ENCODE measurements around the gene MTAP. TPM values are rescaled to one million over a fixed set of nuclear protein-coding genes. Genes with fewer than 3 reads are reported as not detected.

Gene MTAP
- polyA plus RNA-seq, 1 experiment, result 14.2 TPM

DNA sequence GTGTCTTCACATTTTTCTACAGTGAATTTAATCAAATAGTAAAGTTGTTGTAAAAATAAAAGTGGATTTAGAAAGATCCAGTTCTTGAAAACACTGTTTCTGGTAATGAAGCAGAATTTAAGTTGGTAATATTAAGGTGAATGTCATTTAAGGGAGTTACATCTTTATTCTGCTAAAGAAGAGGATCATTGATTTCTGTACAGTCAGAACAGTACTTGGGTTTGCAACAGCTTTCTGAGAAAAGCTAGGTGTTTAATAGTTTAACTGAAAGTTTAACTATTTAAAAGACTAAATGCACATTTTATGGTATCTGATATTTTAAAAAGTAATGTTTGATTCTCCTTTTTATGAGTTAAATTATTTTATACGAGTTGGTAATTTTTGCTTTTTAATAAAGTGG lies 60.4 kb downstream of the MTAP start:
- POLR2A ChIA-PET, result no interaction called here
- peaks cover 5% of the 10 kb centered on the region; the same call in 1 of the 2 replicates for H3K36me3 ChIP-seq (ENCODE audit: control insufficient read depth, insufficient read depth, low read length)
- no peak for DNase-seq (ENCODE audit: low read depth)
- TF ChIP-seq, protein P1, sequence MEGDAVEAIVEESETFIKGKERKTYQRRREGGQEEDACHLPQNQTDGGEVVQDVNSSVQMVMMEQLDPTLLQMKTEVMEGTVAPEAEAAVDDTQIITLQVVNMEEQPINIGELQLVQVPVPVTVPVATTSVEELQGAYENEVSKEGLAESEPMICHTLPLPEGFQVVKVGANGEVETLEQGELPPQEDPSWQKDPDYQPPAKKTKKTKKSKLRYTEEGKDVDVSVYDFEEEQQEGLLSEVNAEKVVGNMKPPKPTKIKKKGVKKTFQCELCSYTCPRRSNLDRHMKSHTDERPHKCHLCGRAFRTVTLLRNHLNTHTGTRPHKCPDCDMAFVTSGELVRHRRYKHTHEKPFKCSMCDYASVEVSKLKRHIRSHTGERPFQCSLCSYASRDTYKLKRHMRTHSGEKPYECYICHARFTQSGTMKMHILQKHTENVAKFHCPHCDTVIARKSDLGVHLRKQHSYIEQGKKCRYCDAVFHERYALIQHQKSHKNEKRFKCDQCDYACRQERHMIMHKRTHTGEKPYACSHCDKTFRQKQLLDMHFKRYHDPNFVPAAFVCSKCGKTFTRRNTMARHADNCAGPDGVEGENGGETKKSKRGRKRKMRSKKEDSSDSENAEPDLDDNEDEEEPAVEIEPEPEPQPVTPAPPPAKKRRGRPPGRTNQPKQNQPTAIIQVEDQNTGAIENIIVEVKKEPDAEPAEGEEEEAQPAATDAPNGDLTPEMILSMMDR (IDR thresholded peaks at IDR 0.05; ENCODE audit: insufficient read depth, low read depth, low read length), result no peak
- CTCF ChIA-PET, result no interaction called here
- H3K4me3 ChIP-seq (ENCODE audit: low read depth, low read length), result no peak overlapping the region
- H3K27me3 ChIP-seq (ENCODE audit: control insufficient read depth, insufficient read depth, low read length), result no peaks in the 10 kb centered on the region

DNA sequence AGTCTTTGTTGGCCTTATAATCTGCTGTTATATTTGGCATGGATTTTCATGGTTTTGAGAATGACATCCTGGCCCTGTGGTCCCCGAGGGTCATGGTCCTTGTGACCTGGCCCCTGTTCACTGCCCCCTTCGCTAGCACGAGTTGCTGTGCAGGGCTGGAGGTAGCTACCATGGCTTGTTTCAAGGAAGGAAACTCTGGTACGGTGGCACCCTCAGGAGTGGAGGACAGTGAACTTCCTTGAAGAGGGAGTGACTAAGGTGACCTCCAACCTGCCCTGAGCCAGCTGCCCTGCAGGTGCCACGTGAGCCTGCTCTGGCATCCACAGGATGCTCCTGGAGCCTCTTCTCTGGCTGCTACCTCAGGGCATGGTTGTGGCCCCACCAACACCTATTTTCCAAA lies 62.1 kb downstream of the MTAP start:
- TF ChIP-seq, protein P1 (IDR thresholded peaks at IDR 0.05; ENCODE audit: insufficient read depth, low read depth, low read length), result no peak
- Histone ChIP-seq H3K4me3 (ENCODE audit: low read depth, low read length) (no peak overlapping the region), H3K27me3 (ENCODE audit: control insufficient read depth, insufficient read depth, low read length) (no peaks in the 10 kb centered on the region), H3K36me3 (ENCODE audit: control insufficient read depth, insufficient read depth, low read length) (peaks cover 5% of the 10 kb centered on the region; the same call in 1 of the 2 replicates)
- CTCF ChIA-PET, result no interaction called here
- POLR2A ChIA-PET, result no interaction called here
- no peak for DNase-seq (ENCODE audit: low read depth)

DNA sequence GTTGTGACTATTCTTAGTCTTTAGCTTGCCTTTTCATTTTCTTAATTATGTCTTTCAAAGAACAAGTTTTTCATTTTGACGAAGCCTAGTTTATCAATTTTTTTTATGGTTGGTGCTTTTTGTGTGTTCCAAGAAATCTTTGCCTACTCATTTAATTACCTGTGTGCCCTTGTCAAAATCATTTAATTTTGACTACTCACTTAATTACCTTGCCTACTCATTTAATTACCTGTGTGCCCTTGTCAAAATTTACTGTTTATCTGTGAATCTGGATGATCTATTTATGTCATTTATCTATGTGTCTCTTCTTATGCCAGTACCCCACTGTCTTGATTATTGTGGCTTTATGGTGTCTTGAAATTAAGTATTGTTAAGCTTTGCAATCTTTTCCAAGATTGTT lies 63.9 kb downstream of the MTAP start:
- TF ChIP-seq, protein P1 (IDR thresholded peaks at IDR 0.05; ENCODE audit: insufficient read depth, low read depth, low read length), result no peak
- Histone ChIP-seq H3K4me3 (ENCODE audit: low read depth, low read length) (no peak overlapping the region), H3K36me3 (ENCODE audit: control insufficient read depth, insufficient read depth, low read length) (peaks cover 5% of the 10 kb centered on the region; the same call in 1 of the 2 replicates), H3K27me3 (ENCODE audit: control insufficient read depth, insufficient read depth, low read length) (no peaks in the 10 kb centered on the region)
- ChIA-PET CTCF (interaction anchor here (0.6 kb wide), 1 partner anchor 365 kb away, joined by 3 read pairs; no protein-coding TSS in a partner anchor), POLR2A (no interaction called here)
- no peak for DNase-seq (ENCODE audit: low read depth)

DNA sequence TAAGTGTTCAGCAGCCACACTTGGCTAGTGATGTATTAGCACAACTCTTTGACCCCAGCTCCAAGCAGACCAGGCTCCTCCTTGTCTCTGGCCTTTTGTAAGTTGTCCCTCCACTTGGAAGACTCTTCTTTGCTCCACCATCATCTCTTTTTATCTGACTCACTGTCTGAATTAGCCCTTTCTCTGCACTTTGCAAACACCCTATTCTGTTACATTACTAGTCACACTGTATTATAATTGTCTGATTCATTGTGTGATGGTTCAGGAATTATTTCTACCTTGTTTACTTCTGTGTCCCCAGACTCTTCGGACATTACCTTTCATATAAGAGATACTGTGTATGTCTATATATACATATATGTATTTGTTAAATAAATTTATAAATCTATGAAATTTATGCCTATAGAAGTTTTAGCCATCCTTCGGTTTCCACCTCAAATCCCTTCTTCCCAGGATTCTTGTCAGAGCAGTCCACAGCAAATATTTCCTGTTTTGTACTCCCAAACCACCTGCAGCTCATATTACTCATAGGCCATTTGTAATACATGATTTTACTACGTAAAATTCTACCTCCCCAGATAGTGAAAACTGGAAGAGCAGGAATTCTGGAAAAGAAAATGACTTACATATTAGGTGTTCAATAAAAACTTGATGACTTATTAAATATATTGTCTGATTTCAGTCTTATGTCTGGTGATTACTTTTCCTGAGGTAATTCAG lies 69.0 kb downstream of the MTAP start:
- Histone ChIP-seq H3K27me3 (ENCODE audit: control insufficient read depth, insufficient read depth, low read length) (no peaks in the 10 kb centered on the region), H3K36me3 (ENCODE audit: control insufficient read depth, insufficient read depth, low read length) (no peaks in the 10 kb centered on the region), H3K4me3 (ENCODE audit: low read depth, low read length) (no peak overlapping the region)
- ChIA-PET CTCF (no interaction called here), POLR2A (no interaction called here)
- no peak for DNase-seq (ENCODE audit: low read depth)
- TF ChIP-seq, protein P1 (IDR thresholded peaks at IDR 0.05; ENCODE audit: insufficient read depth, low read depth, low read length), result no peak

DNA sequence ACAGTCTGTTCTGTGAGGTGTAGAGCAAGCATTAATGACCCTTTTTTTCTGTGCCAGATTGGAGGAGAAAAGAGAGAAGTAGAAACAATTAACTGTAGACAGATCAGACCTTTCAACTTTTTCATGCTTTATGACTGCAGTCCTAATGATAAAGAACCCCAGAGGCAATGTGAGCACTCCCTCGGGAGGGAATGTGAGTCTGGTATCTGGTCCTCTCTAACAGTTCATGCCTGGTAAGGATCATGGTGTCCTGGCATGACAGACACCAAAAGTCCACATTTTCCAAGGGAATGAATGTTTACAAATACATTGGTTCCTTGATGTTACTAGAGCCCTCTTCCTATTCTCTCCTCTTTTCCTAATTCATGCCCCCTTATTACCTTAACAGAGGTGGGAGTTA lies 70.3 kb downstream of the MTAP start:
- POLR2A ChIA-PET, result no interaction called here
- Histone ChIP-seq H3K4me3 (ENCODE audit: low read depth, low read length) (no peak overlapping the region), H3K27me3 (ENCODE audit: control insufficient read depth, insufficient read depth, low read length) (no peaks in the 10 kb centered on the region), H3K36me3 (ENCODE audit: control insufficient read depth, insufficient read depth, low read length) (no peaks in the 10 kb centered on the region)
- TF ChIP-seq, protein P1 (IDR thresholded peaks at IDR 0.05; ENCODE audit: insufficient read depth, low read depth, low read length), result no peak
- no peak for DNase-seq (ENCODE audit: low read depth)
- CTCF ChIA-PET, result no interaction called here
